RKO (cell line): ENCODE measurements around the gene JAM3.
"Not testable (repeated sequence)": the region's sequence is repeated elsewhere in the genome, so short reads cannot be mapped to it uniquely, and the experiment has no call there.

Experiments
- DNase-seq: peaks from one replicate; pipeline ENCODE4 v3.0.0-alpha.2; 2016; ENCODE audit warnings: low spot score

Gene JAM3

DNA sequence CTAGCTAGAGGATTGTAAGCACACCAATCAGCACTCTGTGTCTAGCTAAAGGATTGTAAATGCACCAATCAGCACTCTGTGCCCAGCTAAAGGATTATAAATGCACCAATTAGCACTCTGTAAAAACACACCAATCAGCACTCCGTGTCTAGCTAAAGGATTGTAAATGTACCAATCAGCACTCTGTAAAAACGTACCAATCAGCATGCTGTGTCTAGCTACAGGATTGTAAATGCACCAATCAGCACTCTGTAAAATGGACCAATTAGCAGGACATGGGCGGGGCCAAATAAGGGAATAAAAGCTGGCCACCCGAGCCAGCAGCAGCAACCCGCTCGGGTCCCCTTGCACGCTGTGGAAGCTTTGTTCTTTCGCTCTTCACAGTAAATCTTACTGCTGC is 119.2 kb downstream of the JAM3 start:
- DNase-seq = not testable (repeated sequence)

DNA sequence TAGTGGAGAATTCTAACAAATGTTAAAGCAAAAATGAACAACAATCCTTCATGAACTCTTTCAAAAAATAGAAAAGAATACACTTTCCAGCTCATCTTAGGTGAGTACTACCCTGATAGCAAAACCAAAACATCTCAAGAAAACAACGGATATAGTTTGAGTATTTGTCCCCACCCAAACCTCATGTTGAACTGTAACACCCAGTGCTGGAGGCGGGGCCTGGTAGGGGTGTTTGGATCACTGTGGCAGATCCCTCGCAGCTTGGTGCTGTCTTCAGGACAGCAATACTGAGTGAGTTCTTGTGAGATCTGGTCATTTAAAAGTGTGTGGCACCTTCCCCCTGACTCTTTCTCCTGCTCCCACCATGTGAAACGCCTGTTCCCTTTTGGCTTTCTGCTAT is 127.9 kb downstream of the JAM3 start:
- no peak for DNase-seq

DNA sequence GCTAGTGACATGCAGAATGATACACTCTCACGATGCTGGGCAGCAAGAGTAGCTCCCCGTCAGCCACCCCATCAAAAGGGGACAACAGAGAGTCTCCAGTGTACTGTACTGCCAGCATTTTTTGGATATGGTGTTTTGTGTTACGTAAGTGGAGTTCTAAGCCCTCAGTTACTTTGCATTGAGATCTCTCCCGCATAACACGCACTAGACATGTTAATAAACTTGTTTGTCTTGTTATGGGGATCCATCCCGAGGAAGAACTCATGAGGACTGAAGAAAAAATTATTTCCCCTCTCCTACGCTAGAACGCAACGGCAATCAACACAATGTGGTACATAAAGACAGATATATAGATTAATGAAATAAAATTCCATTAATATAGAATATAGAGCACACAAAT is 130.7 kb downstream of the JAM3 start:
- no peak for DNase-seq

DNA sequence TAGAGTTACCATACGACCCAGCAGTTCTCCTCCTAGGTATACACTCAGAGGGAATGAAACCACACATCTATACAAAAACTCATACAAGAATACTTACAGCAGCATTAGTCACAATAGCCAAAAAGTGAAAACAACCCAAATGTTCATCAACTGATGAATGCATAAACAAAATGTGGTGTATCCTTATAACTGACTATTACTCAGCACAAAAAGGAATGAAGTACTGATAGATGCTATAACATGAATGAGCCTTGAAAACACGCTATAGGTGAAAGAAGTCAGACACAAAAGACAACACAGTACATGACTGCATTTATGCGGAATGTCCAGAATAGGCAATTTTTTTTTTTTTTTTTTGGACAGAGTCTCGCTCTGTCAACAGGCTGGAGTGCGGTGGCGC is 131.8 kb downstream of the JAM3 start:
- DNase-seq = no peak
